Right renal pelvis (tissue), 4 donors: ENCODE results near the gene PTPRD. TPM values are rescaled to one million over a fixed set of nuclear protein-coding genes. Genes with fewer than 3 reads are reported as not detected.

ENCODE experiments used
- DNase-seq, 4 donors: peaks; one replicate each; pipeline ENCODE4 v3.0.0-alpha.2; 2013; ENCODE audit warnings: low read depth in 4 of 4, low spot score in 3 of 4, missing footprints in 1 of 4
- polyA plus RNA-seq, 4 donors: library from polyadenylated mRNA; unstranded; fragments of 120-200 nt; gene quantifications; one replicate each; pipeline ENCODE4 v1.2.1, GENCODE V29; 2013; ENCODE audit not compliant: insufficient read length in 4 of 4

The PTPRD gene
- polyA plus RNA-seq, 4 donors: 105 to 119 (median 108) TPM

- DNase-seq: peak in 3 of 4 donors; percentile 28 to 38 (median 35)
These were observed 822.5 kb downstream of the PTPRD start for GRCh38 chr9:9790216-9790872.

GRCh38 chr9:9783711-9784110 is 829.1 kb downstream of the PTPRD start:
- no peak for DNase-seq

- no peak for DNase-seq
These were observed 829.6 kb downstream of the PTPRD start for GRCh38 chr9:9783211-9783610.

DNA sequence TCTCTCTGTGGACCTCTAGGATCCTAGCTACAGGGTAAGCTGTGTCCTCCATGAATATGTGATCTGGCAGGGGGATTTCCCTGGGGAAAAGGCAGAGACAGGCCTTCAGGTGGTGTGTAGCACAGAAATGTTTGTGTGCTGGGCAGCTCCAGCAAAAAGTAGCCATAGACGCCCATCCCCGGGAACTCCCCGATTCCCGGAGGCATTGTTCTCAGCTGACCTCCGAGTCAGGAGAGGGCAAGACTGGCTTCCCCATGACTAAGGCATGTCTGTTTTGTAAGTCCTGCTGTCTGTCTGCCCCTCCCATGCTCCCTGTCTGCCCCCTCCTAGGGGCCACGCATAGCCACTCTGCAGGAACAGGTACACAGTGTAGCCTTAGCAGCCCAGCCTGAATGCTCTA is 834.5 kb downstream of the PTPRD start:
- DNase-seq: no peak

- no peak for DNase-seq
These were observed 838.3 kb downstream of the PTPRD start for GRCh38 chr9:9774471-9774870.

DNA sequence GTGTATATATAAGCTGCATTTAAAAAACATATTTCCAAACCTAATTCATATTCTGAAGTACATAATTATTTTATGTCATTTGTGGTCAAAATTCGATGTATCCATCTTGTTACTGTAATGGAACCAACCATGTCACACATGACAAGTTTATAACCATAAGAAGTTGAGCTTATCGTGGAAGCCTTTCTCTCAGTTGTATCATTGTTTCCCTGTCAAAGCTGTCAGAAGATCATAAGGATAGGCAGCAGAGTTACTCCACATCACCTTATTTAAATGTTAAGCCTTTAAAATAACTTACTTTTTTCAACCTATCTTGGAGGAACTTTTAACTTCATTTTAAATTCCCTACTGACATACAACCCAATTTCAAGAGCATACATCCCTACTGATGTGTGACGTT is 841.5 kb downstream of the PTPRD start:
- DNase-seq: no peak

GRCh38 chr9:9764821-9765220 is 848.0 kb downstream of the PTPRD start:
- no peak for DNase-seq

- DNase-seq: no peak
These were observed 858.6 kb downstream of the PTPRD start for GRCh38 chr9:9754186-9754585.

DNA sequence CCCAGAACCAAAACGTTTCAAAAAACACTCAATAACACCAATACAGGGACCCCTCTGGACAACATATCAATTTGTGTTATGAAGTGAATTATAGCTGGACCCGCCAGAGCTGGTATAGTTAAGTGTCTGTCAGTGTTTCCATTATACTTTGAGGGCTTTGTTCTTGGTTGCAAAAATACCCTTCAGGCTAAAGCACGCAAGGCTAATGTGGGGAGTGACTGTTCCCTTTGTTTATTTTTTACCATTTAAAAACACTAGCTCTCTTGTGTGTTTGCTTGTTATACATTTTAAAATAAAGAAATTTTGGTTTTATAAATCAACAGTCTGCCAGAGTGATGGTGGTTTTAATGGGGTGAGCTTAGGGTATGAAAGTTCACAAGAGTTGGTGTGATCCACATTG is 859.5 kb downstream of the PTPRD start:
- DNase-seq: no peak

DNA sequence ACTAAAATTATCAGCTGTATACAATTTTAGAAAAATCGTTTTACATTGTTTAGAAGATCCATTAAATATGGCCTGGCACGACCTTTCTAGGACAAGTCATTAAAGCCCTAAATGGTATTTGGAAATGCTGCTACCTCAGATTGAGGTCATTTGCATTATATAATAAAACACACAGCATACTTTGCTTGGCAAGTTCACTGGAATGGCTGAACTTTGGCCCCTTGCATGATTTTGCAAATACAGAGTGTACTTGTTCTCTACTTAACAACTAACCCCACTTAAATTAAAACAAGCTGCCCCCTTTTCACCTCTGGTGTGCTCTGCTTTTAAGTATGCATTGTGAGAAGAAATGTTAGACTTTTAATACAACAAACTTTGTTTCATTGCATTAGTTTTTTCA is 860.1 kb downstream of the PTPRD start:
- peak in 1 of 4 donors; percentile 23 for DNase-seq

DNA sequence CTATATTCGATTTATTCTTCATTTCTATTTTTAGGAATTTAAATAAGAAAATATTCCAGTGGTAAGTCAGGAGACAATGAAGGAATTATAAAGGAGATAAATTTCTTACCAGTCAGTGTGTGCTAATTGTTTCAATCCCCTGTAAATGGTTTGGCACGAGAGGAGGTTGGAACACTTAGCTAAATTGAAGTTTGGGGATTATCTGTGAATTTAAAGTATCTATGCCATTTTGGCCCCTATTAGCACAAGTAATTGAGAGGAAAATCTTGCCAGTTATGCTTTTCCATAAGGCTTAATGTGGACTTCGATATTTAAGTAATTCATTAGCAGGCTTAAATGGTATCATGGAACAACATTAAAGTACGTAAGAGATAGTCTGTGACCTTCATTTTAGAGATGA is 860.8 kb downstream of the PTPRD start:
- no peak for DNase-seq

DNA sequence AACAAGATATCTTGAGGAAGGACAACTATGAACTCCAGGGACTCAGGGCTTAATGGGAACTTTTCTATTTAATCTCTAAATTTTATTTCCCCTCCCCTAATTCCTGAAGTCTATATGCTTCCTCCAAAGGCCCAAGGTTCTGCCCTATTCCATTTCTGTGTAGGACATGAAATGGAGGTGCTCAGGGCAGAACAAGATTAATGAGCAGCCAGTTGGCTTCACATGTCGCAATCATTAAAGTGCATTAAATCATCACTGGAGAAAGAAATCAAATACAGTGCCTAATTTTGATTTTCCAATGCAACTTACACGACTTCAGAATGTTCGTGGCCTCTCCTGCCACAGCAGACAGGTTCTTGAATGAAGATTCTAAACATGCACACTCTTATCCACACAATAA is 862.1 kb downstream of the PTPRD start:
- no peak for DNase-seq

DNA sequence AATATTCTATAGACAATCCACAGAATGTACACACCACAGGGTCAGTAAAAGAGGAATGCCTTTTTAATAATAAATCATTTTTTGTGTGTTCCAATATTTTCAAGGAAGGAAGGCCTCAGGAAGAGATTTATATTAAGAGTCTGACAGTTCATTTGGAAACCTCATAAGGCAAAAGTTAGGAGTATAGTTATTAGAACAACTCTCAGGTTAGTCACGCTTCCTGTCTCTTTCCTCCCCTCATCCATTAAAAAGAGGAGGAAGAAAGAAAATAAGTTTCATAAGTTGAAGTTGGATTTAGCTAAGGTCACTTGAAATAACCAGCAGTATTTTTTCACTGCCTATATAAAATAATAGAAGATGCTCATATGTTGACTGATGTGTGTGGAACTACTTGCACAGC is 863.2 kb downstream of the PTPRD start:
- no peak for DNase-seq

GRCh38 chr9:9747787-9748186 is 865.0 kb downstream of the PTPRD start:
- no peak for DNase-seq

DNA sequence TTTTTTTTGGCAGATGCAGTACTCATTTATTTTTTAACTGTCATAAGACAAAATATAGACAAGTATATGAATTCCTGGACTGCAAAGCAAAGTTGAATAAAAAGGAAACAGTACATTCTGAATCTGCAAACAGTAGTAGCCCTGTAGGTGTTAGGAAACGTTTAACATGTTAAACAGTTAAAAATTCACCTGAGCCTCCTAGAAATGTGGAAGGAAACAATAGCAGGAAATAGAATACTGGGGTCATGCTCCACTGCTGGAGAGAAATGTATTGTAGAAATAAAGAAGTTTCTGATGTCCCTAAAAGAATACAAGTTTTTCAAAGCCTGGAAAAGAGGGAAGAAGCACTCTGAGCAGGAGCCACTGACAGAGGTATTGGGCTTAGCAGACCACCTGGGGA is 866.0 kb downstream of the PTPRD start:
- DNase-seq: no peak

GRCh38 chr9:9743822-9744221 is 869.0 kb downstream of the PTPRD start:
- DNase-seq: no peak

- DNase-seq: no peak
These were observed 882.6 kb downstream of the PTPRD start for GRCh38 chr9:9730174-9730573.

GRCh38 chr9:9729082-9729481 is 883.7 kb downstream of the PTPRD start:
- DNase-seq: no peak

DNA sequence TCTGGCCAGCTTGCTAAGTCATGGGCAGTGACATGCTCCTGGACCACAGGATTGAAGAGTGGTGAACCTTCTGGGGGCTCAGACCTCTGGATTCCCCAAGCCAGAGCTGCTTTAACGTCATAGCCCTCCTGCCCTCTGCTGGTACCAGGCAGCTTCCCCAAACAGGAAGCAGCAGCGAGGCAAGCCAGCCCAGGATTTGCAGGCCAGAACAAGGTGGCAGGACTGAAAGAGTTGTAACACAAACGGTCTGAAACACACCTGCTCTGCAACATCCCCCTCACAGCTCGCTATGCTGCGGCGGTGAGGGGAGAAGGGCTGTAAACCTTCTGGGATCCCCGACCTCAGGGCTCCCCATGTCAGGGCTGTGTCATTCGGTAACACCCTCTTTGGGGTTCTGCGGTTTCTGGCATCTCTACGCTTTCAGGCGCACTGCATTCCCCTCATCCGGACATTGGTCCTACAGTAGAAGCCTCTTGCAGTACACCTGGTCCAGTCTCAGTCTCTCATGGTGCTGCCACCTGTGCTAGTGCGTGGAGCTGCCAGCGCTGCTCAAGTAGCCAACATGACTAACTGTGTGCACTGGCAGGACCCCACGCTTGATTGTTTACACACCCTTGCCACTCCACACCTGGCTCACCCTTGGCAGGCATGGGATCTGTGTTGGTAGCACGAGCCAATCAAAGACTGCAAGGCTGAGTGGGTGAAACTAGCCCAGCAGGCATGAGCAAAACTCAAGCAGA is 893.3 kb downstream of the PTPRD start:
- DNase-seq: no peak

GRCh38 chr9:9718691-9719090 is 894.1 kb downstream of the PTPRD start:
- DNase-seq: no peak

DNA sequence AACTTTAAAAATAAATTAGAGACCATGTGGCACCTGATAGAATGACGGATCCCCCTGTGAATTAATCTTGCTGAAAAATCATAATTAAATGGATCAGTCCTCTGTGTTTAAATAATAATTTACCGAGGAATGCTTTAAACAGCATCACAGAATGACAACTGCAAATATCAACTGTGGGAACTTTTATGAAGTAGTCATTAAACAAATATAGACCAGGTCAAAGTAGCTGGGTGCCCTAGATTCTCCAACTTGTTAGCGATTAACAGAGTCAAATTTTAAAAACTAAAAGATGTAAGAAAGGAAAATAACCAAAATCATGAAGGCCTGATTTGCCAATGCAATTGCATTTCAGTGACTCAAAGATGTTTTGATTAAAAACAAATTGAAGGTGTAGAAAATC is 933.4 kb downstream of the PTPRD start:
- DNase-seq: no peak

DNA sequence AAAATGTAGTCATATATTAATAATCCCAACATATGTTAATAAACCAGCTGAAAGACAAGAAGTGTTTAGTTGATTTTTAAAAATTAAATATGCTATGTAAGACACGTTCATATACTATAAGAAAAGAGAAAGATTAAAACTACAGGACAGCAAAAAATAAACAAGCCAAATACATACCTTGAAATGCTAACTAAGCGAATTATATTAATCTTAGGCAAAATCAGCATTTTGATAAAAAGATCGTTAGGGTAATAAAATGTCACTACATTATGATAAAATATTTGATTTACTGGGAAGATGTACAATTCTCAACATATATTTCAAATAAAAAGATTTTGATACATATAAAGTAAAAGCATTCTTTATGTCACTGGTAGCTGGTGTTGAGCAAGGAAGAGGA is 938.3 kb downstream of the PTPRD start:
- no peak for DNase-seq
